GM12878 (cell line): ENCODE measurements around the gene RGS1. TPM values are rescaled to one million over a fixed set of nuclear protein-coding genes. Genes with fewer than 3 reads are reported as not detected.

Experiments used
- ATAC-seq: fragments of 200-7000 bp; cut with Tn5 transposase; 3 replicates; pipeline ENCODE4 v1.9.1; 2020; ENCODE audit warnings: mild to moderate bottlenecking, moderate library complexity
- BruUV-seq: library from RNA; stranded (reverse); fragments of 400-500 nt; replicated peaks from 2 replicates; lab custom pipeline; 2021; lab: Mats Ljungman, UMichigan
- CTCF ChIA-PET: fragments of 300-600 bp; sonication (Branson Sonifier 250); formaldehyde crosslinking; extraction: SDS; loops from one replicate; lab custom pipeline; 2021; ENCODE audit warnings: inconsistent platforms; lab: Yijun Ruan, JAX
- POLR2A ChIA-PET: fragments of 350-600 bp; formaldehyde crosslinking; extraction: SDS; loops from one replicate; lab custom pipeline; 2021; ENCODE audit warnings: inconsistent platforms; lab: Charles Lee
- RAD21 ChIA-PET: fragments of 300-600 bp; sonication (Branson Sonifier 250); formaldehyde crosslinking; loops from one replicate; lab custom pipeline; 2023; ENCODE audit warnings: antibody characterized with exemption; ENCODE audit not compliant: unreplicated experiment; lab: Charles Lee
- SMC1A ChIA-PET: fragments of 300-600 bp; sonication (Branson Sonifier 250); formaldehyde crosslinking; loops from one replicate; lab custom pipeline; 2023; ENCODE audit not compliant: unreplicated experiment, uncharacterized antibody; lab: Charles Lee
- DNase-seq: peaks from one replicate; pipeline ENCODE4 v3.0.0-alpha.2; 2011; ENCODE audit warnings: low read depth, low spot score
- FAIRE-seq: peaks from 3 replicates; lab custom pipeline; 2011; peaks lifted over from hg19 to GRCh38; lab: Jason Lieb, UNC
- H2AFZ ChIP-seq: 2 replicates; pipeline ENCODE4 v1.6.0; 2011; ENCODE audit warnings: low read depth, low read length, control low read depth; ENCODE audit not compliant: control insufficient read depth
- H3K27ac ChIP-seq: 2 replicates; pipeline ENCODE4 v1.5.1; 2011; ENCODE audit warnings: control low read depth; ENCODE audit not compliant: control insufficient read depth, insufficient read depth
- H3K27me3 ChIP-seq, 2 experiments: replicated peaks in 1 of 2; 2 replicates each; pipeline versions ENCODE4 v1.6.0 to v1.6.1; 2011; ENCODE audit warnings: low read length in 1 of 2; ENCODE audit not compliant: control insufficient read depth in 2 of 2, insufficient read depth in 2 of 2
- H3K36me3 ChIP-seq, 2 experiments: 2 replicates each; pipeline ENCODE4 v1.5.1; 2011; ENCODE audit warnings: low read length in 1 of 2; ENCODE audit not compliant: control insufficient read depth in 2 of 2, insufficient read depth in 2 of 2
- H3K4me1 ChIP-seq: 2 replicates; pipeline ENCODE4 v1.6.1; 2011; ENCODE audit warnings: mild to moderate bottlenecking, low read length, moderate library complexity, mixed read lengths; ENCODE audit not compliant: control insufficient read depth, insufficient read depth
- H3K4me2 ChIP-seq: 2 replicates; pipeline ENCODE4 v1.6.0; 2011; ENCODE audit warnings: control low read depth; ENCODE audit not compliant: control insufficient read depth, insufficient read depth
- H3K4me3 ChIP-seq: fragments of 200-600 bp; sonication (generic); 2 replicates; pipeline ENCODE4 v1.5.1; 2016
- H3K79me2 ChIP-seq: 2 replicates; pipeline ENCODE4 v1.6.0; 2011; ENCODE audit warnings: low read length; ENCODE audit not compliant: control insufficient read depth, insufficient read depth
- H3K9ac ChIP-seq: 2 replicates; pipeline ENCODE4 v1.8.0; 2011; ENCODE audit warnings: low read length, control low read depth, mixed read lengths; ENCODE audit not compliant: control insufficient read depth, insufficient read depth
- H3K9me3 ChIP-seq: replicated peaks from 3 replicates; pipeline ENCODE4 v1.5.1; 2011; ENCODE audit warnings: mild to moderate bottlenecking, low read length; ENCODE audit not compliant: control insufficient read depth, insufficient read depth
- H4K20me1 ChIP-seq: 2 replicates; pipeline ENCODE4 v1.6.0; 2011; ENCODE audit not compliant: control insufficient read depth, insufficient read depth
- BCLAF1 ChIP-seq: fragments of 450-650 bp; IDR thresholded peaks from 2 replicates; pipeline ENCODE4 v1.6.1; 2017; ENCODE audit warnings: antibody characterized with exemption, mild to moderate bottlenecking, moderate library complexity
- WGBS: methylation state at CpG from one replicate; pipeline ENCODE4 v1.1.6; 2016; ENCODE audit warnings: low lambda C conversion rate; ENCODE audit not compliant: insufficient replicate concordance, insufficient coverage; ENCODE audit errors: missing lambda C conversion rate; 5-methylcytosine and 5-hydroxymethylcytosine counted together
- in situ Hi-C: fragments of 300-500 bp; cut with MboI; formaldehyde crosslinking; loops from 9 replicates; pipeline ENCODE4 v1.14.3; 2018; ENCODE audit warnings: mixed read lengths
- intact Hi-C: fragments of 100-400 bp; cut with micrococcal nuclease; formaldehyde crosslinking; loops from one replicate; pipeline ENCODE4 v1.14.2; 2022; ENCODE audit not compliant: unreplicated experiment
- polyA plus RNA-seq, 11 experiments: library from polyadenylated mRNA; depleted of rRNA in 4 of 11; unstranded in 6 of 11; stranded (reverse) in 5 of 11; fragments of >200 nt; fragmentation: Nextera tagmentation in 4 of 11; fragmentation: Illumina TruSeq in 1 of 11; extraction: Ambion mirVana in 4 of 11; extraction: Trizol in 1 of 11; gene quantifications; 1 replicate in 1 of 11; 2 replicates in 10 of 11; pipeline versions ENCODE4 v1.2.1 to v1.2.3, GENCODE V29; 2011 to 2016; ENCODE audit warnings: inconsistent platforms in 2 of 11, missing spikeins in 2 of 11, low read depth in 1 of 11
- total RNA-seq, 4 experiments: library from RNA; depleted of rRNA in 3 of 4; stranded (reverse); fragments of >200 nt in 3 of 4; fragmentation: Illumina TruSeq in 1 of 4; extraction: Trizol in 1 of 4; gene quantifications; 2 replicates each; pipeline versions ENCODE4 v1.2.1 to v1.2.3, GENCODE V29; 2013 to 2021

RGS1 gene
- total and polyA plus RNA-seq, 10 of the 15 experiments (the other 5 are each of a cell fraction or from before 2014, with no cell fraction given): 20.7 to 882 (median 45.9) TPM

GRCh38 chr1:192527111-192527795 lies 48.3 kb upstream of the RGS1 start:
- Histone ChIP-seq H3K9ac (no peak overlapping the region), H3K27ac (no peak overlapping the region), H3K4me3 (no peak overlapping the region), H4K20me1 (no peaks in the 10 kb centered on the region), H3K4me2 (no peak overlapping the region), H3K36me3 (no peaks in the 10 kb centered on the region), H3K4me1 (peaks cover 23% of the 10 kb centered on the region), H3K27me3 (no peaks in the 10 kb centered on the region), H3K9me3 (no peaks in the 10 kb centered on the region; the same call in 2 of the 3 replicates), H3K79me2 (no peaks in the 10 kb centered on the region), H2AFZ (no peak overlapping the region)
- ATAC-seq (no peak), DNase-seq (no peak), FAIRE-seq (no peak)
- WGBS: 64% methylated on average over 5 of the region's 5 CpGs
- ChIA-PET SMC1A (interaction anchor here (1.0 to 3.6 kb wide), 7 partner anchors 10 to 78 kb away, joined by 5 to 57 read pairs (median 15); no protein-coding TSS in a partner anchor), POLR2A (interaction anchor here (0.8 to 2.0 kb wide), 6 partner anchors 9 to 46 kb away, joined by 3 to 18 read pairs (median 4); no protein-coding TSS in a partner anchor), CTCF (interaction anchor here (1.4 to 3.5 kb wide), 4 partner anchors 9 to 14 kb away, joined by 3 to 35 read pairs (median 5); no protein-coding TSS in a partner anchor), RAD21 (interaction anchor here (0.9 to 3.6 kb wide), 4 partner anchors 9 to 83 kb away, joined by 3 to 36 read pairs (median 4); no protein-coding TSS in a partner anchor)
- no TSS peak for BruUV-seq
- intact Hi-C loops (no loop called here), in situ Hi-C loops (no loop called here)
- no peak for TF ChIP-seq BCLAF1
